ENCODE measurements around the gene CHML. TPM values are rescaled to one million over a fixed set of nuclear protein-coding genes. Genes with fewer than 3 reads are reported as not detected.
A peak's percentile ranks its signal among the peaks of the same experiment; 100 is the strongest.
"Not testable (repeated sequence)": the region's sequence is repeated elsewhere in the genome, so short reads cannot be mapped to it uniquely, and the experiment has no call there.

The CHML gene, protein sequence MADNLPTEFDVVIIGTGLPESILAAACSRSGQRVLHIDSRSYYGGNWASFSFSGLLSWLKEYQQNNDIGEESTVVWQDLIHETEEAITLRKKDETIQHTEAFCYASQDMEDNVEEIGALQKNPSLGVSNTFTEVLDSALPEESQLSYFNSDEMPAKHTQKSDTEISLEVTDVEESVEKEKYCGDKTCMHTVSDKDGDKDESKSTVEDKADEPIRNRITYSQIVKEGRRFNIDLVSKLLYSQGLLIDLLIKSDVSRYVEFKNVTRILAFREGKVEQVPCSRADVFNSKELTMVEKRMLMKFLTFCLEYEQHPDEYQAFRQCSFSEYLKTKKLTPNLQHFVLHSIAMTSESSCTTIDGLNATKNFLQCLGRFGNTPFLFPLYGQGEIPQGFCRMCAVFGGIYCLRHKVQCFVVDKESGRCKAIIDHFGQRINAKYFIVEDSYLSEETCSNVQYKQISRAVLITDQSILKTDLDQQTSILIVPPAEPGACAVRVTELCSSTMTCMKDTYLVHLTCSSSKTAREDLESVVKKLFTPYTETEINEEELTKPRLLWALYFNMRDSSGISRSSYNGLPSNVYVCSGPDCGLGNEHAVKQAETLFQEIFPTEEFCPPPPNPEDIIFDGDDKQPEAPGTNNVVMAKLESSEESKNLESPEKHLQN
- 10 to 100 TPM in 1 of 2 experiments, 1 to 10 TPM in 1; 8.2 to 10.0 TPM for total RNA-seq

GRCh38 chr1:241640149-241640866 lies at the start of gene CHML, which contains the start of gene OPN3:
CHML (minus strand) TSS chr1:241640369; CDS start chr1:241635766, 4,603 bp downstream.
OPN3 (minus strand) TSS chr1:241640369; CDS start chr1:241640254, 115 bp downstream.
- peak within 1 kb of the TSS; percentile 78 for H3K4me3 Mint-ChIP-seq
- ATAC-seq (peak; percentile 97), DNase-seq (peak; percentile 94)
- H3K4me1 Mint-ChIP-seq = peaks cover 38% of the 10 kb centered on the region
- CTCF ChIA-PET = interaction anchor here (0.9 to 1.4 kb wide), 2 partner anchors 13 to 30 kb away, joined by 3 read pairs; no protein-coding TSS in a partner anchor
- peaks cover 2% of the 10 kb centered on the region for H3K27me3 Mint-ChIP-seq
- H3K27ac Mint-ChIP-seq = peak within 1 kb of the TSS; percentile 85
- peaks cover 20% of the 10 kb centered on the region for H3K36me3 Mint-ChIP-seq
- peaks cover 5% of the 10 kb centered on the region for H3K9me3 Mint-ChIP-seq (ENCODE audit: low read depth)

GRCh38 chr1:241688940-241689368 lies 48.8 kb upstream of the CHML start:
- Mint-ChIP-seq H3K27me3 (no peaks in the 10 kb centered on the region), H3K4me3 (no peak overlapping the region), H3K4me1 (no peaks in the 10 kb centered on the region), H3K9me3 (ENCODE audit: low read depth) (no peaks in the 10 kb centered on the region), H3K27ac (no peak overlapping the region), H3K36me3 (peaks cover 2% of the 10 kb centered on the region)
- ATAC-seq = no peak
- DNase-seq = no peak
- CTCF ChIA-PET = no interaction called here

- DNase-seq (no peak), ATAC-seq (no peak)
- H3K4me3 Mint-ChIP-seq = no peak overlapping the region
- H3K4me1 Mint-ChIP-seq = no peaks in the 10 kb centered on the region
- no peaks in the 10 kb centered on the region for H3K9me3 Mint-ChIP-seq (ENCODE audit: low read depth)
- H3K27ac Mint-ChIP-seq = no peak overlapping the region
- CTCF ChIA-PET = no interaction called here
- no peaks in the 10 kb centered on the region for H3K36me3 Mint-ChIP-seq
- no peaks in the 10 kb centered on the region for H3K27me3 Mint-ChIP-seq
Measured at GRCh38 chr1:241684108-241684507, 43.9 kb upstream of the CHML start.

- Mint-ChIP-seq H3K9me3 (ENCODE audit: low read depth) (no peaks in the 10 kb centered on the region), H3K4me3 (no peak overlapping the region), H3K27me3 (no peaks in the 10 kb centered on the region), H3K4me1 (peaks cover under 1% of the 10 kb centered on the region), H3K27ac (no peak overlapping the region), H3K36me3 (no peaks in the 10 kb centered on the region)
- ATAC-seq = no peak
- CTCF ChIA-PET = no interaction called here
- DNase-seq = no peak
Measured at GRCh38 chr1:241682921-241683320, 42.8 kb upstream of the CHML start.

- DNase-seq; H3K36me3 Mint-ChIP-seq; H3K27me3 Mint-ChIP-seq; ATAC-seq; CTCF ChIA-PET; H3K4me3 Mint-ChIP-seq; H3K9me3 Mint-ChIP-seq (ENCODE audit: low read depth); H3K27ac Mint-ChIP-seq; H3K4me1 Mint-ChIP-seq: not testable (repeated sequence)
Measured at GRCh38 chr1:241681861-241682448, 41.8 kb upstream of the CHML start.

GRCh38 chr1:241679961-241680360 lies 39.8 kb upstream of the CHML start:
- CTCF ChIA-PET = interaction anchor here (2.5 kb wide), 1 partner anchor 10 kb away, joined by 6 read pairs; no protein-coding TSS in a partner anchor

DNA sequence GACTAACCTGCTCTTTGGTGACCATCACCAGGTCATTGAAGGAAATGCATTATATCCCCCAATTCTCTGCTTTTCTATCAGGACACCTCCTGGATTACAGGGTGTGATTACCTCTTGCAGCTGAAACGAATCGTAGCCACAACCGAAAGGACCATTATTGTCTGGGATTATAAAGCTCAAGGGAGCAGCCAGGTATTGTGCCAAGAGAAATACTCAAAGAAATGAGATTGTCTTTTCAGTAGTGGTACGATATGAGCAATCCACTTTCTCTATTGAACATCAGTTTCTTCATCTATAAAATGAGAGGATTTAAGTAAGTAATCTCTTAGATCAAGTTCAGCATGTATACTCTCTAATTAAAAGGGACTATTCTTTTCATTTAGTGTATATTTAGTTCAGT lies 39.2 kb upstream of the CHML start:
- no peaks in the 10 kb centered on the region for H3K27me3 Mint-ChIP-seq
- CTCF ChIA-PET = interaction anchor here (2.5 kb wide), 1 partner anchor 10 kb away, joined by 6 read pairs; no protein-coding TSS in a partner anchor
- peaks cover 12% of the 10 kb centered on the region for H3K4me1 Mint-ChIP-seq
- no peak for DNase-seq
- no peaks in the 10 kb centered on the region for H3K36me3 Mint-ChIP-seq
- no peaks in the 10 kb centered on the region for H3K9me3 Mint-ChIP-seq (ENCODE audit: low read depth)
- H3K27ac Mint-ChIP-seq = no peak overlapping the region
- no peak overlapping the region for H3K4me3 Mint-ChIP-seq
- no peak for ATAC-seq

More at GRCh38 chr1:241679961-241680360, 39.8 kb upstream of the CHML start:
- Mint-ChIP-seq H3K4me1 (peaks cover 12% of the 10 kb centered on the region), H3K9me3 (ENCODE audit: low read depth) (no peaks in the 10 kb centered on the region), H3K4me3 (no peak overlapping the region), H3K36me3 (no peaks in the 10 kb centered on the region), H3K27me3 (no peaks in the 10 kb centered on the region), H3K27ac (no peak overlapping the region)
- no peak for DNase-seq
- no peak for ATAC-seq

DNA sequence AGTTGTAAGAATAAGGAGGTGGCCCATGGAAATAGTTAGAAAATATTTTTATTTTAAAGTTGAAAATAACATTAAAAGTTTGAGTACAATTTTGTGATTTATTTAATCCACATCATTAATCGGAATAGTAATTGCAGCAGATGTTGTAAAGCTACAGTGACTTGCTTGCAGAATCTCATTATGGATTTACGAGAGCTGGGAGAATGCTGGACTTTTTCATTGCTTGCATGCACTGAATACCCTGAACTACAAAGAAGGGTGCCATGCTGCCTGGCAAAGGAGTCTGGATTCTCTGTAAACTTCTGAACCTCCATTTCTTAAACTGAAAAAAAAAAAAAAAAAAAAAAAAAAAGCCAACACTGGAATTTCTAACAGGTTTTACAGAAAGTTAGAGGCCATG lies 38.4 kb upstream of the CHML start:
- Mint-ChIP-seq H3K4me3 (no peak overlapping the region), H3K36me3 (no peaks in the 10 kb centered on the region), H3K4me1 (peaks cover 12% of the 10 kb centered on the region), H3K9me3 (ENCODE audit: low read depth) (no peaks in the 10 kb centered on the region), H3K27me3 (no peaks in the 10 kb centered on the region), H3K27ac (no peak overlapping the region)
- ATAC-seq (no peak), DNase-seq (no peak)
- CTCF ChIA-PET = interaction anchor here (2.5 kb wide), 1 partner anchor 9 kb away, joined by 6 read pairs; no protein-coding TSS in a partner anchor

DNA sequence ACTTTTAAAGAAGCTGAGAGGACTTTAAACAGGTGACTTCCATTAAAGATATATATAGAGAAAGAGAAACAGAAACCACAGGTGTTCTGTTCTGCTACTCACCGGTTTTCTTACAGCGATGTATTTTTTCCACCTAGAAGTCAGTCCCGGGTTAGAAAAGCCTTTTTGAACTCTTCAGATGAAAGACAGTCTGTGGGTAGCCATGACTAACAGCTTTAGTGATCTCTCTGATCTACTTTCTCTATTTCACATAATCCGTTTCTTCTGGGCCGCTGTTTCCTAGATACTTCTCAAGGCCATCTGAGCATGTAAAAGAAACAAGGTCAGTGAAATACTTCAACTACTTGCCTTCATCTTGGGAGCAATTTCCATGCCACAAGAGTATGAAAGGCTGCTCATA lies 37.0 kb upstream of the CHML start:
- peak overlapping the region; percentile 73 for H3K27ac Mint-ChIP-seq
- CTCF ChIA-PET = interaction anchor here (1.2 to 2.5 kb wide), 2 partner anchors 8 to 66 kb away, joined by 3 to 6 read pairs; no protein-coding TSS in a partner anchor

DNA sequence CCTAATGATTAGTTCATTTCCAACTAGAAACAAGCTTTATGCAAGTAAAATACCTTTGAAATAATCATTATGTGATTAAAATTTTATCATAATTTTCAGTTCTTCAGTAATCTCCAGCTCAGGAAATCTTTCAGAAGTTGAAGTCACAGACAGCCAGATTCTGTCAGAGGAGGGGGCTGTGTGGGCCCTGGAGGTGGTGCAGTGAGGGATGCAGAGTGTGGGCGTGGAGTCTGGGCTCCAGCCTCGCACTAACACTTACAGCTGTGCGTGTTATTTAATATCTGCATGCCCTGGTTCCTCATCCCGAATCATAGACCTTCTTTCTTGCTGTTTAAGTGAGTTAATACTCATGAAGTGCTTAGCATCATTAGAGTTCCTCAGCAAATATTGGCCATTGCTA lies 35.8 kb upstream of the CHML start:
- peaks cover 12% of the 10 kb centered on the region for H3K4me1 Mint-ChIP-seq
- H3K4me3 Mint-ChIP-seq = no peak overlapping the region
- CTCF ChIA-PET = no interaction called here
- H3K36me3 Mint-ChIP-seq = no peaks in the 10 kb centered on the region
- no peaks in the 10 kb centered on the region for H3K27me3 Mint-ChIP-seq
- ATAC-seq = no peak
- H3K9me3 Mint-ChIP-seq (ENCODE audit: low read depth) = no peaks in the 10 kb centered on the region
- DNase-seq = no peak
- no peak overlapping the region for H3K27ac Mint-ChIP-seq

More for the DNA sequence above, 37.0 kb upstream of the CHML start:
- H3K27me3 Mint-ChIP-seq = no peaks in the 10 kb centered on the region
- ATAC-seq (peak; percentile 86), DNase-seq (no peak)
- H3K4me3 Mint-ChIP-seq = peak overlapping the region; percentile 70
- no peaks in the 10 kb centered on the region for H3K36me3 Mint-ChIP-seq
- peaks cover 12% of the 10 kb centered on the region for H3K4me1 Mint-ChIP-seq
- H3K9me3 Mint-ChIP-seq (ENCODE audit: low read depth) = no peaks in the 10 kb centered on the region

GRCh38 chr1:241674805-241675384 lies 34.7 kb upstream of the CHML start:
- H3K9me3 Mint-ChIP-seq (ENCODE audit: low read depth) = no peaks in the 10 kb centered on the region
- H3K36me3 Mint-ChIP-seq = no peaks in the 10 kb centered on the region
- H3K27ac Mint-ChIP-seq = no peak overlapping the region
- no peak overlapping the region for H3K4me3 Mint-ChIP-seq
- H3K27me3 Mint-ChIP-seq = no peaks in the 10 kb centered on the region
- ATAC-seq (no peak), DNase-seq (no peak)
- CTCF ChIA-PET = no interaction called here
- H3K4me1 Mint-ChIP-seq = peaks cover 12% of the 10 kb centered on the region

DNA sequence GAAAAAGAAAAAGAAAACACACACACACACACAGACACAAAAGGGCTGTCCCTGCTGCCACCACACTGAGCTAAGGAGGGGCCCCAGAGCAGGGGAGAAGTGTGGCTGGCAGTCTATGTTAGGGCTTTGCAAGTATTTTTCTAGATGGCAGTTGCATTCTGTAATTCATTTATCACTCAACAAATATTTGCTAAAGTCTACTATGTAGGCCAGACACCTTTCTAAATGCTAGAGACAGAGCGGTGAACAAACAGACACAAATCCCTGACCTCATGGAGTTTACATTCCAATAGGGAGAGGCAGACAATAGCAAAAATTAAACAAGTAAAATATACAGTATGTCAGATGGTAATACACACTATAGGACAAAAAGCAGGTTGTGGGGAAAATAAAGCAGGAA lies 32.1 kb upstream of the CHML start:
- no peak for ATAC-seq
- H3K27me3 Mint-ChIP-seq = no peaks in the 10 kb centered on the region
- H3K9me3 Mint-ChIP-seq (ENCODE audit: low read depth) = no peaks in the 10 kb centered on the region
- CTCF ChIA-PET = no interaction called here
- H3K27ac Mint-ChIP-seq = no peak overlapping the region
- DNase-seq = no peak
- no peaks in the 10 kb centered on the region for H3K36me3 Mint-ChIP-seq
- H3K4me1 Mint-ChIP-seq = peaks cover 5% of the 10 kb centered on the region
- no peak overlapping the region for H3K4me3 Mint-ChIP-seq

GRCh38 chr1:241666419-241666818 lies 26.2 kb upstream of the CHML start:
- CTCF ChIA-PET = no interaction called here
- Mint-ChIP-seq H3K9me3 (ENCODE audit: low read depth) (no peaks in the 10 kb centered on the region), H3K27me3 (no peaks in the 10 kb centered on the region), H3K4me3 (no peak overlapping the region), H3K27ac (no peak overlapping the region), H3K36me3 (no peaks in the 10 kb centered on the region), H3K4me1 (no peaks in the 10 kb centered on the region)
- ATAC-seq (no peak), DNase-seq (no peak)

Measured in activated CD8-positive, alpha-beta memory T cell treated with anti-CD3 and anti-CD28 coated beads, Interleukin-2, amount 10 ng/mL, durations not matched to agents 7 days and 5 days (primary cell).